IMR-90 (cell line): ENCODE data around the gene EXOC4.

Experiments used
- RFX5 ChIP-seq: IDR thresholded peaks from 2 replicates; pipeline ENCODE4 v1.8.0; 2012; ENCODE audit warnings: low read depth, mild to moderate bottlenecking, low read length, moderate library complexity
- TF ChIP-seq, protein P1 (sequence below): conservative IDR thresholded peaks from 2 replicates; pipeline ENCODE4 v1.5.1; 2012; ENCODE audit warnings: mild to moderate bottlenecking, low read depth, low read length, improper control_type of control experiment
- TF ChIP-seq, protein P2 (sequence below): fragments of 150-350 bp; IDR thresholded peaks from 2 replicates; pipeline ENCODE4 v1.6.1; 2017; ENCODE audit warnings: mild to moderate bottlenecking, antibody characterized with exemption, low read length, low read depth

DNA sequence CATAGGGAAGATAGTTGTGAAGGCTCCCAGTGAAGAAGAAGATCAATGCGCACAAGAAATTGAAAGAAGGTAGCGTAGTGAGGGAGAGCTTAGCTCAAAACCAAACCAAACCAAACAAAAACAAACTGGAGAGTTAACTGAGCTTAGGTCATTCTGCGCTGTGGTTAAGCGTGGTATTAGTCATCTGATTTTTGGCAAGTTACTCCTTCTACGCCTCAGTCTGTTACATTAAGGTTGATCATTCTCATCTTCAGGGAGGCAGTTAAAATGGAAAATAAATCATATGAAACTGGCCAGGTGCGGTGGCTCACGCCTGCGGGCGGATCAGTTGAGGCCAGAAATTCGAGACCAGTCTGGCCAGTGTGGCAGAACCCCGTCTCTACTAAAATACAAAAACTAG is 259.7 kb downstream of the EXOC4 start:
- TF ChIP-seq, protein P1, sequence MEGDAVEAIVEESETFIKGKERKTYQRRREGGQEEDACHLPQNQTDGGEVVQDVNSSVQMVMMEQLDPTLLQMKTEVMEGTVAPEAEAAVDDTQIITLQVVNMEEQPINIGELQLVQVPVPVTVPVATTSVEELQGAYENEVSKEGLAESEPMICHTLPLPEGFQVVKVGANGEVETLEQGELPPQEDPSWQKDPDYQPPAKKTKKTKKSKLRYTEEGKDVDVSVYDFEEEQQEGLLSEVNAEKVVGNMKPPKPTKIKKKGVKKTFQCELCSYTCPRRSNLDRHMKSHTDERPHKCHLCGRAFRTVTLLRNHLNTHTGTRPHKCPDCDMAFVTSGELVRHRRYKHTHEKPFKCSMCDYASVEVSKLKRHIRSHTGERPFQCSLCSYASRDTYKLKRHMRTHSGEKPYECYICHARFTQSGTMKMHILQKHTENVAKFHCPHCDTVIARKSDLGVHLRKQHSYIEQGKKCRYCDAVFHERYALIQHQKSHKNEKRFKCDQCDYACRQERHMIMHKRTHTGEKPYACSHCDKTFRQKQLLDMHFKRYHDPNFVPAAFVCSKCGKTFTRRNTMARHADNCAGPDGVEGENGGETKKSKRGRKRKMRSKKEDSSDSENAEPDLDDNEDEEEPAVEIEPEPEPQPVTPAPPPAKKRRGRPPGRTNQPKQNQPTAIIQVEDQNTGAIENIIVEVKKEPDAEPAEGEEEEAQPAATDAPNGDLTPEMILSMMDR = no peak
- no peak for TF ChIP-seq RFX5
- TF ChIP-seq, protein P2, sequence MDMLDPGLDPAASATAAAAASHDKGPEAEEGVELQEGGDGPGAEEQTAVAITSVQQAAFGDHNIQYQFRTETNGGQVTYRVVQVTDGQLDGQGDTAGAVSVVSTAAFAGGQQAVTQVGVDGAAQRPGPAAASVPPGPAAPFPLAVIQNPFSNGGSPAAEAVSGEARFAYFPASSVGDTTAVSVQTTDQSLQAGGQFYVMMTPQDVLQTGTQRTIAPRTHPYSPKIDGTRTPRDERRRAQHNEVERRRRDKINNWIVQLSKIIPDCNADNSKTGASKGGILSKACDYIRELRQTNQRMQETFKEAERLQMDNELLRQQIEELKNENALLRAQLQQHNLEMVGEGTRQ = no peak
